Right cardiac atrium (tissue), 5 donors: ENCODE data around the gene IL1A. TPM values are rescaled to one million over a fixed set of nuclear protein-coding genes. Genes with fewer than 3 reads are reported as not detected.

Experiments used
- ATAC-seq, 2 donors: fragments of 200-7000 bp; cut with Tn5 transposase; one replicate each; pipeline versions ENCODE4 v1.8.0 to v1.9.1; 2020; ENCODE audit warnings: moderate library complexity in 2 of 2, mild to moderate bottlenecking in 1 of 2
- DNase-seq, 3 donors: peaks; one replicate each; pipeline ENCODE4 v3.0.0-alpha.2; 2020
- H3K27ac ChIP-seq: one replicate; pipeline ENCODE4 v1.5.1; 2013; ENCODE audit warnings: mild to moderate bottlenecking, low read length, control low read depth, moderate library complexity
- H3K27me3 ChIP-seq: one replicate; pipeline ENCODE4 v1.6.1; 2013; ENCODE audit not compliant: control insufficient read depth, insufficient read depth
- H3K4me1 ChIP-seq: one replicate; pipeline ENCODE4 v1.6.1; 2013; ENCODE audit warnings: low read length; ENCODE audit not compliant: control insufficient read depth, insufficient read depth
- H3K4me3 ChIP-seq: one replicate; pipeline ENCODE4 v1.5.1; 2013; ENCODE audit warnings: low read length, control low read depth
- H3K9me3 ChIP-seq: one replicate; pipeline ENCODE4 v1.6.1; 2013; ENCODE audit warnings: low read length; ENCODE audit not compliant: control insufficient read depth
- WGBS: extraction: QIAGEN DNeasy Blood & Tissue Kit; methylation state at CpG from one replicate; pipeline ENCODE4 v1.1.7; 2013; 5-methylcytosine and 5-hydroxymethylcytosine counted together
- intact Hi-C, 4 donors: fragments of 100-400 bp; cut with DNase I; formaldehyde crosslinking; loops; one replicate each; pipeline versions ENCODE4 v1.11.0 to v1.14.0; 2022 to 2023
- polyA plus RNA-seq: library from polyadenylated mRNA; stranded (reverse); fragments of 200-250 nt; gene quantifications from one replicate; pipeline ENCODE4 v1.2.3, GENCODE V29; 2013
- total RNA-seq, 4 donors: library from RNA; stranded (reverse); fragmentation: NEBNext Ultra II Directional; extraction: Animal tissue kit (Norgen Biotek cat#: 25700); gene quantifications; one replicate each; pipeline ENCODE4 v1.2.1, GENCODE V29; 2021
- donor health status: healthy with polysubstance abuse.
- donor health status: DM: no; HTN: yes; CAD: no.
- donor health status: DM: no; HTN: no; CAD: no.
- donor health status: DM: no; HTN: yes; CAD: no; lungs with severe emphysema.
- donor health status: DM: yes; HTN: yes; CAD: no.

Gene IL1A
- total and polyA plus RNA-seq, 5 donors = not detected

GRCh38 chr2:112798979-112799975 lies 15.0 kb upstream of the IL1A start:
- H3K9me3 ChIP-seq = peaks cover 2% of the 10 kb centered on the region
- ATAC-seq (no peak), DNase-seq (no peak)
- no peak overlapping the region for H3K27ac ChIP-seq
- H3K27me3 ChIP-seq = no peaks in the 10 kb centered on the region
- WGBS = 76% methylated on average over 8 of the region's 8 CpGs
- peaks cover 3% of the 10 kb centered on the region for H3K4me1 ChIP-seq
- H3K4me3 ChIP-seq = no peak overlapping the region
- intact Hi-C loops = no loop called here

GRCh38 chr2:112796486-112796885 lies 12.2 kb upstream of the IL1A start:
- no peak overlapping the region for H3K4me3 ChIP-seq
- peaks cover 2% of the 10 kb centered on the region for H3K9me3 ChIP-seq
- ATAC-seq = no peak
- 0% methylated on average over 1 of the region's 1 CpG for WGBS
- no peaks in the 10 kb centered on the region for H3K27me3 ChIP-seq
- intact Hi-C loops = no loop called here
- no peak for DNase-seq
- peaks cover 5% of the 10 kb centered on the region for H3K4me1 ChIP-seq
- H3K27ac ChIP-seq = no peak overlapping the region

- ATAC-seq (no peak), DNase-seq (no peak)
- Histone ChIP-seq H3K4me3 (no peak overlapping the region), H3K4me1 (peaks cover 5% of the 10 kb centered on the region), H3K27me3 (no peaks in the 10 kb centered on the region), H3K27ac (no peak overlapping the region), H3K9me3 (peaks cover 2% of the 10 kb centered on the region)
- intact Hi-C loops = no loop called here
- WGBS = 87% methylated on average over 1 of the region's 1 CpG
These were observed 11.5 kb upstream of the IL1A start for GRCh38 chr2:112795774-112796173.

GRCh38 chr2:112794841-112795240 lies 10.5 kb upstream of the IL1A start:
- ATAC-seq (peak in 1 of 2 donors; percentile 54), DNase-seq (no peak)
- Histone ChIP-seq H3K4me3 (no peak overlapping the region), H3K27me3 (no peaks in the 10 kb centered on the region), H3K27ac (no peak overlapping the region), H3K9me3 (no peaks in the 10 kb centered on the region), H3K4me1 (peaks cover 5% of the 10 kb centered on the region)
- 32% methylated on average over 3 of the region's 3 CpGs for WGBS
- intact Hi-C loops = no loop called here

- intact Hi-C loops = no loop called here
- H3K9me3 ChIP-seq = no peaks in the 10 kb centered on the region
- H3K27ac ChIP-seq = no peak overlapping the region
- no peak overlapping the region for H3K4me3 ChIP-seq
- peak; percentile 76 to 81 for ATAC-seq
- H3K27me3 ChIP-seq = no peaks in the 10 kb centered on the region
- WGBS = 40% methylated on average over 5 of the region's 5 CpGs
- DNase-seq = peak; percentile 41 to 57 (median 49)
- H3K4me1 ChIP-seq = peaks cover 5% of the 10 kb centered on the region
These were observed 9.9 kb upstream of the IL1A start for GRCh38 chr2:112794131-112794733.

GRCh38 chr2:112793449-112793978 lies 9.2 kb upstream of the IL1A start:
- WGBS = 43% methylated on average over 3 of the region's 3 CpGs

GRCh38 chr2:112792419-112792818 lies 8.1 kb upstream of the IL1A start:
- intact Hi-C loops = no loop called here
- DNase-seq = no peak
- ATAC-seq = no peak
- no peaks in the 10 kb centered on the region for H3K27me3 ChIP-seq
- H3K4me3 ChIP-seq = no peak overlapping the region
- peaks cover 5% of the 10 kb centered on the region for H3K4me1 ChIP-seq
- H3K27ac ChIP-seq = no peak overlapping the region
- WGBS = 87% methylated on average over 5 of the region's 5 CpGs
- no peaks in the 10 kb centered on the region for H3K9me3 ChIP-seq

More at GRCh38 chr2:112793449-112793978, 9.2 kb upstream of the IL1A start:
- ATAC-seq (peak; percentile 31 to 53), DNase-seq (no peak)
- Histone ChIP-seq H3K4me3 (no peak overlapping the region), H3K27ac (no peak overlapping the region), H3K27me3 (no peaks in the 10 kb centered on the region), H3K9me3 (no peaks in the 10 kb centered on the region), H3K4me1 (peaks cover 5% of the 10 kb centered on the region)
- intact Hi-C loops = no loop called here

- Histone ChIP-seq H3K27me3 (no peaks in the 10 kb centered on the region), H3K27ac (no peak overlapping the region), H3K9me3 (no peaks in the 10 kb centered on the region), H3K4me1 (peaks cover 5% of the 10 kb centered on the region), H3K4me3 (no peak overlapping the region)
- 91% methylated on average over 3 of the region's 3 CpGs for WGBS
- intact Hi-C loops = no loop called here
- DNase-seq = no peak
- no peak for ATAC-seq
These were observed 7.5 kb upstream of the IL1A start for GRCh38 chr2:112791693-112792230.

- no peak for ATAC-seq
- 93% methylated on average over 3 of the region's 3 CpGs for WGBS
- no peaks in the 10 kb centered on the region for H3K27me3 ChIP-seq
- H3K4me3 ChIP-seq = no peak overlapping the region
- no peaks in the 10 kb centered on the region for H3K9me3 ChIP-seq
- H3K27ac ChIP-seq = no peak overlapping the region
- peaks cover 5% of the 10 kb centered on the region for H3K4me1 ChIP-seq
- intact Hi-C loops = no loop called here
- no peak for DNase-seq
These were observed 6.7 kb upstream of the IL1A start for GRCh38 chr2:112791019-112791418.

GRCh38 chr2:112790305-112790704 lies 6.0 kb upstream of the IL1A start:
- WGBS = 96% methylated on average over 5 of the region's 5 CpGs
- H3K27me3 ChIP-seq = no peaks in the 10 kb centered on the region
- no peak overlapping the region for H3K4me3 ChIP-seq
- H3K9me3 ChIP-seq = no peaks in the 10 kb centered on the region
- no peak overlapping the region for H3K27ac ChIP-seq
- no peak for DNase-seq
- peaks cover 5% of the 10 kb centered on the region for H3K4me1 ChIP-seq
- ATAC-seq = no peak
- intact Hi-C loops = no loop called here

GRCh38 chr2:112789186-112789585 lies 4.9 kb upstream of the IL1A start:
- DNase-seq (no peak), ATAC-seq (no peak)
- Histone ChIP-seq H3K9me3 (no peaks in the 10 kb centered on the region), H3K27me3 (no peaks in the 10 kb centered on the region), H3K4me3 (no peak overlapping the region), H3K4me1 (peaks cover 1% of the 10 kb centered on the region), H3K27ac (no peak overlapping the region)
- intact Hi-C loops = no loop called here
- 90% methylated on average over 1 of the region's 1 CpG for WGBS
